HG03159 (cell line): ENCODE data around the gene NKD1.

Source experiments
- ATAC-seq: cut with Tn5 transposase; IDR thresholded peaks from one replicate; pipeline ENCODE4 v1.9.1; 2021; ENCODE audit warnings: mild to moderate bottlenecking, moderate library complexity; ENCODE audit not compliant: unreplicated experiment

Gene NKD1

DNA sequence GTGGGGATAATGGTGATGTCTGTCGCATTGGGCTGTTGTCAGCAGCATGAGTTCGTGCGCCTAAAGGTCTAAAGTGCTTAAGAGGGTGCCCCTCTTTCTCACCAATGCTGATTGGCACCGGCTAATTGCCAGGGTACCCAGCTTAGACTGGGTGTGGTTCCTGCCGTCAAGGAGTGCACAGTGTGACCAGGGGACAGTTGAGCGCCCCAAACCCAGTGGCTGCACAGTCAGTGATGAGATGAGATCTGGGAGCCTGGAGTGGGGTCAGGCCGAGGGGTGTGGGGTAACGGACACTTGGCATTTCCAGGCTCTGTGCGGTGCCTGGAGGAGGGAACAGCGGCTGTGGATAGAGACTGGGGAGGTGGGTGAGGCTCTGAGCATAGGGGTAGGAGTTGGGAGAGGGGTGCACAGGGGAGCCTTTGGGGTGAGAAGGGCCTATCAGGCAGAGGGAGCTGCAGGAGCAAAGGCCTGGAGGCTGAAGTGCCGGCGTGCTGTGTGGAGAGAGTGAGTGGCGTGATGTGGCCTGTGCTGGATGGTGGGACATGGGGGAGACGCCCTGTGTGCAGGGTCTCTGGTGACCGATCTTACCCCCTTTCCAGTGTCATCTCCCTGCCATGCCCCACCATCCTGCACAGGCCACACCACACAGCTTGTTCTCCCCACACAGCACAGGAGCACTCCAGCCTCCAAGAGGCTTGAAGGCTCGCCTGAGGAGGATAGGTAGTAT lies 74.6 kb downstream of the NKD1 start:
- ATAC-seq: no peak

DNA sequence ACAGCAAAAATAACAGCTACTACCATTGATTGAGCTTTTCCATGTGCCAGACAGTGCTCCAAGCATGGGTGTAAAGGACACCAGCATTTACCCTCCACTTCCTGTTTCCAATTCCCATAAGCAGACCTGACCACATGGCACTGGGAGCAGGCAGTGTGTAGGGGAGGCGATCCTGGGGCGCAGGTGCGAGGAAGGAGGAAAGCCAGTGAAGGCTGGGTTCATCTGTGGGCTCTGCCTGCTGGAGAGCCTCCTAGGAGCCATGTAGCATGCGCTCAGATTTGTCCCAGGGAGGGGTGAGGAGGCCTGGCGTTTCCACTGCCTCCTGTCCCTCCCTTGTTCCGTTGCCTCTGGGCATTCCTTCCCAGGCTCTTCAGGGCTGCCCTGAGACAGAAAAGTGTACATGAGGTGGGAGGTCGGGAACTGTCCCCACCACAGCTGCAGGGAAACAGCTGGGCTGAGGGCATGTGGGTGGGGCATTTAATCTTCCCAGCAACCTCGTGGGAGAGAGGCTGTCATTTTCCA lies 76.3 kb downstream of the NKD1 start:
- no peak for ATAC-seq

DNA sequence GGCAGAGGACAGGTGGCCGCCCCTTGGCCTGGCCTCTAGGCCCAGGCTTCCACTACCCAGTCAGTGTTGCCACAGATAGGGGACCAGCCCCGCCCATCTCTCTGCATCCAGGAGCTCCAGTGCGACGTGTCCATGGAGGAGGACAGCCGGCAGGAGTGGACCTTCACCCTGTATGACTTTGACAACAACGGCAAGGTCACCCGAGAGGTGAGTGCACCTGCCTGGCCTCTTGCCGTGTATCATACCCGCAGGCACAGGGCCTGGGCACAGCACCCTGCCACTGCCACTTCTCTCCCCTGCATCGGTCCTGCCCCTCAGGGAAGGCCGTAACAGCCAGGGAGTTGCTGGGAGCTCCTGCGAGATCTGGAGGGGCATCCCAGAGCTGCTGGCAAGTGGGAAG lies 77.2 kb downstream of the NKD1 start:
- no peak for ATAC-seq

DNA sequence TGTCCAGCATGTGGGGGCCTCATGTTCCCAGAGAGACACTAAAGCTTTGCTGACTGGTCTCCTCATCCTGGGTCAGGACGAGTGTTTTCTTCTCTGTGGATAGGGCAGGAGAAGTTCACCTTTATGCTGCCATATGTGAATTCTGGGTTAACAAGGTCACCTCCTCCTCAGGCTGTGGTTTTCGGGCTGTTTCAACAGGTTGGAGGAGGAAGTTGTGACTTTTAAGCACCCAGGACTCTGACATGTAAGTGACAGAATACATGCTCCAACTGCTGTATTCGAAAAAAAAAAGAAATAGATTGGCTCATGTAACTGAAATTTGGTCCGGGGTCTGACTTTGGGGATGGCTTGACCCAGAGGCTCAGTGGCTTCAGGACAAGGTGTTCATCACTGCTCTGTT lies 78.7 kb downstream of the NKD1 start:
- no peak for ATAC-seq

DNA sequence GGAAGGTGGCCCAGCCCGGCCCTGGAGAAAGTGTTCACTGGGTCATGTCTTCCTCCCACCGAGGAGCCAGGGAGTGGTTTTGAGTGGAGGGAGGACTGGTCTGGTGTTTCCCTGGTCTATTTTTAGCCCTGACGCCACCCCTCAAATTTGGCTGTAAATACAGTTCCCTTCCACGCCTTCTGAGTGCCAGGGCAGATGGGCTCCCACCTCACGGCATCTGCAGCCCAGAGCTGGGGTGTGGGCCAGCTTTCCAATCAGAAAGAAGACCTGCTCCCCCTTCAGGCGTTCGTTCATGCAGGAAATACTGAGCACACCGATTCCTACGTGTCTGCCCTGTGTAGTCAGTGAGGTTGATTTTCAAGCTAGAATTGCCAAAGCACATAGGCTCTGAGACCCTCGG lies 79.2 kb downstream of the NKD1 start:
- ATAC-seq: no peak

DNA sequence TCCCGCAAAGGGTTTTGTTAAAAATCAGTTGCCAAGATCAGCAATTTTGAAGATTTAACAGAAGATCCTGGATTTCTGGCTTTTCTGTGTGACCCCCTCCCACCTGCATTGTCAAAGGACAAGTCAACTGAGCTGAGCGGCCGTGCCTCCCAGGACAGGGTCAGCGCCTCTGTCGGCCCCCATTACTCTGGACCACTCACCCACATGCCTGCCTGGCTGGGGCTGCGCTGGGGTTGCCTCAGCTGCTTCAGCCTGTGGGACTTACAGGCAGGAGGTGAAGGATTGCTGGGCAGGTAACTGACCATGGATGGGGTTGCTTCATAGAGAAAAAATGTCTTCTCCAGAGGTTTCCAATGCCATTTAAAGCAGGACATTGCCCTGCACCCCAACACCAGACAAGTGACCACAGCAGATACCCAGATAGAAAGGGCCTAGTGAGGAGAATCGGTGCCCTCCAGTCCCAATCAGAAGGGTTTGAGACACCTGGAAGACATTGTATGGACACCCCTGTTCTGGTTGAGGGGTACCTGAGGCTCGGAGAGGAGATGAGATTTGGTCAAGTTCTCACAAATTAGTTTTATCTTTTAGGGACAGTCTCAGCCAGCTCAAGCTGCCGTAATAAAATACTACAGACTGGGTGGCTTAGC lies 80.1 kb downstream of the NKD1 start:
- no peak for ATAC-seq

DNA sequence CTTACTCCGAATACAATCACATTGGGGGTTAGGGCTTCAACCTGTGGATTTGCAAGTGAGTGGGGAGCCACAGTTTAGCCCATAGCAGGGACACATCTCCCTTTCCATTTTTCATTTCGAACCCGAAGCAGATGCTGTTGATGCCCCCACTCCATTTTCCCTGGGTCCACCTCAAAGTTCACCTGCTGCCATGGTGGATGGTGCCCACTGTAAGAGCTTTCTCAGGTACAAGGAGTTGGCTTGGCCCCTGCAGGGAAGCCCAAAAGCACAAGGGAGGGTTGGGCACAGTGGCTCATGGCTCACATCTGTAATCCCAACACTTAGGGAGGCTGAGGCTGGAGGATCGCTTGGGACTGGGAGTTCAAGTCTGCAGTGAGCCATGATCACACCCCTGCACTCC lies 81.1 kb downstream of the NKD1 start:
- ATAC-seq: no peak

DNA sequence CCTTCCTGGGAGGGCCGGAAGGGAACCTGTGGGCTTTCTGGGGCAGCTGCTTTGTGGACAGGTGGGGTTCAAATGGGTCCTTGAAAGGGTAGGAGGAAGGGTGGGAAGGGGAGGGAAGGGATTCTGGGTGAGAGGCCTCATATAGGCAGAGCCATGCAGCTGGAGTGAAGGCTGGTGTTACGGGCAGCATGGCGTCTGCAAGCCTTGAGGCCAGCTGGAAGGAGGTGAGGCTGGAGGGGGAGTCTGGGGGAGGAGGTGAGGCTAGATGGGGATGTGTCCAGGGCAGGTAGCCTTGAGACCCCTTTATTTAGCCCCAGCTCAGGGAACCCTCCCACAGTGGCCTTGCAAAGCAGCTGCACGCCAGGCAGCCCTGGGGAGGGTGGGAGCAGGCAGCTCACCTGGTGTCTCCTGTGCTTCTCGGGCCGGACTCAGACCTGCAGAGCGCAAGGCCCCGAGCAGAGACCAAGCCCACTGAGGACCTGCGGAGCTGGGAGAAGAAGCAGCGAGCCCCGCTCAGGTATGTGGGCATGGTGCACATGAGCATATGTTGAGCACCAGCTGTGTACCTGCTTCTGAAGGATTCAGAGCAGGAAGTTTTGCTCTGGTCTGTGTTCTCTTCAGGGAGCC lies 82.3 kb downstream of the NKD1 start:
- ATAC-seq: no peak

DNA sequence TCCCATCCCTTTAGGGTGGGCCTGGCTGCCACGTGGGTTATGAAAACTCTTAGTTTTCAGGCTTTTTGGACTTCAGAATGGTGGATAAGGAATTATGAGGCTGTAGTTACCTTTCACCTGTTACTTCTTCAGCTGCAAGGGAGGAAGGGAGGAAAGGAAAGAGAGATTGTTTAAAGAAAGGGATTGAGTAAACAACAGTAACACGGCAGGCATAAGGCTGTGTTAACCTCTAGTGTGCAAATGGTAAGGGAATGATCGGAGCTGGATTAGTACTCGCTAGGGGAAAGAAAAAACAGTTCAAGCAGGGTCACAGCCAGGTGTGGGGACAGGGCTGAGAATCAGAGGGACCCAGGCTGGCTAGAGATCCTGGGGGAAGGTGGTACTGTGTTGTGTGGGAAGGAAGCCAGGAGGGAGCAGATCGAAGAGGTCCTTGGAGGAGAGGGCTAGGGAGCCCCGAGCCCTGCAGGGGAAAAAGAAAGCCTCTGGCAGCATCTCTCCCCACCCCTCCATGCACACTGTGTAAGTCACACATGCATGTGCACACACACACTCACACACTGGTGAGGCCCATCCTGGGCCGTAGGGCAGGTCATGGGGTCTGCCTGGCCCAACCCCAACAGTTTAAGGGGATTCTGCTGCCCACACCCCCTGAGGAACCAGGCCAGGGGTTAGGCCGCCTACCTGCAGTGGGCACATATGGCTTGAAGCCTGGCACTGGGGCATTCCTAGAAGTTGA lies 83.2 kb downstream of the NKD1 start:
- ATAC-seq: no peak

DNA sequence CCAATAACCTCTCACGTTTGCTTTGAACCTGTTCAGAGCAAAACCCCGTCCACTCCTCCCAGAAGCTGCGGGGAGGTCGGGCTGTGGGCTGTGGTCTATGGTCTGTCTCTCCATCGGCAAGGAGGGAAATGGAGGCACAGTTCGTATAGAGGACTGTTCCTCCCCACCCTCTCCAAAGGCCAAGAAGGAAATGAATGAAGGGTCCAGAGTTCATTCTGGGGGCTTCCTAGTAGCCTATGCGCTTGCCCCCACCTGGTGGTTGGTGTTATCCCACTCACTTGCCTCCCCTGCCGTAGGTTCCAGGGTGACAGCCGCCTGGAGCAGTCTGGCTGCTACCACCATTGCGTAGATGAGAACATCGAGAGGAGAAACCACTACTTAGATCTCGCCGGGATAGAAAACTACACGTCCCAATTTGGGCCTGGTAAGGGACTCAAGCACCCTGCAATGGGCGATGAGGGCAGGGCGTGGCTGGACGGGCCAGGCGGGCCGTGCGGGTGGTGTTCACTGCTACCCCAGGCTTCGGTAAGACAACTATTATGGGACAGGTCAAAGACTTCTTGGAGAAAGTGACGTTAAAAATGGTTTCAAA lies 83.9 kb downstream of the NKD1 start:
- no peak for ATAC-seq

DNA sequence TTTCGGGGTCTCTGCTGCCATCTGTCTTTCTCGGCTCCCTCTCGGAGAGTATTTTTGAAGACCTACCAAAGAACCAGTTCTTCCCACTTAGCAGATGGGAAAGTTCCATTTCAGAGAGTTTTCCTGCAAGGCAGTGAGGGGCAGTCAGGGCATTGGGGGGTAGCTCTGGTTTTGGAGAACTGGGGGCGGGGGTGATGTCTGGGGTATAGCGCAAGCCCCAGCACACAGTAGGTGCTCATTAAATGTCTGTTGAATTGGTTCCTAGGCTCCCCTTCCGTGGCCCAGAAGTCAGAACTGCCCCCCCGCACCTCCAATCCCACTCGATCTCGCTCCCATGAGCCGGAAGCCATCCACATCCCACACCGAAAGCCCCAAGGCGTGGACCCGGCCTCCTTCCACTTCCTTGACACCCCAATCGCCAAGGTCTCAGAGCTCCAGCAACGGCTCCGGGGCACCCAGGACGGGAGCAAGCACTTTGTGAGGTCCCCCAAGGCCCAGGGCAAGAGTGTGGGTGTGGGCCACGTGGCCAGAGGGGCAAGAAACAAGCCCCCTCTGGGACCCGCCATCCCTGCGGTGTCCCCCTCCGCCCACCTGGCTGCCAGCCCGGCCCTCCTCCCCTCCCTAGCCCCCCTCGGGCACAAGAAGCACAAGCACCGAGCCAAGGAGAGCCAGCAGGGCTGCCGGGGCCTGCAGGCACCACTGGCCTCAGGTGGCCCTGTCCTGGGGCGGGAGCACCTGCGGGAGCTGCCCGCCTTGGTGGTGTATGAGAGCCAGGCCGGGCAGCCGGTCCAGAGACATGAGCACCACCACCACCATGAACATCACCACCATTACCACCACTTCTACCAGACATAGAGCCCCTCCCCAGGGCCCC lies 85.0 kb downstream of the NKD1 start:
- no peak for ATAC-seq

DNA sequence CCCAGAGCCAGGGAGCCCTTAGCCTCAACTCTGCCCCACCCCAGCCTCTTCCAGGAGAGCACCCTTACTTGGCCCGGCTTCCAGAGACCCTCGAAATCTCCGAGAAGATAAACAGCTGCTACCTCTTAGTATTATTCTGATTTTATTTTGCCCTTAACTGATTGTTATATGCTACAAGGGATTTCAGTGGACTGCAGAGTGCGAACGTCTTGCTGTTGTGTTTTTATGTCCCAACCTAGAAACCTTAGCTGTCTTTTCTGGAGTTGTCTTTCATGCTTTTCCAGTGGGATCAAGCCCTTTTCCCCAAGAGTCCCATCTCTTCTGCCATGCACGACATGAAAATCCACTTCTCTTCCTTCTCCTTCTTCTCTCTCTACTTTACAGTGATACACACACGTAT lies 85.9 kb downstream of the NKD1 start:
- no peak for ATAC-seq

DNA sequence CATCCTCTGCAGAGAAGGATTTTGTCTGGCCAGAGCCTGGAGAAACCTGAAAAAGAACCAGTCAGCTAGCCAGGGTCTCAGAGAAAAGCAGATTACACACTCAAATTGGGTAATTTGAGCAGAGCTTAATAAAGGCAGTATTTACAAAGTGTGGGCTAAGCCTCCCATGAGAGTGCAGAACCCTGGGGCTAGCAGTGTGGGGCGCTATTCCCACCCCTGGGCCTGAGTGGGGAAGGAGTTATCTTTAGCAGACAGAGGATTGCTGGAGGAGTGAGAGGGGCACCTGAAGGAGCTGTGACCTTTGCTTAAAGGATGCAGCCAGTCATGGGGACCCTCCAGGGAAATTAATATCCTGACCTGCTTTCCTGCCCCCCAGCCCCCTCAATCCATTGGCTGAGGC lies 86.8 kb downstream of the NKD1 start:
- ATAC-seq: no peak

DNA sequence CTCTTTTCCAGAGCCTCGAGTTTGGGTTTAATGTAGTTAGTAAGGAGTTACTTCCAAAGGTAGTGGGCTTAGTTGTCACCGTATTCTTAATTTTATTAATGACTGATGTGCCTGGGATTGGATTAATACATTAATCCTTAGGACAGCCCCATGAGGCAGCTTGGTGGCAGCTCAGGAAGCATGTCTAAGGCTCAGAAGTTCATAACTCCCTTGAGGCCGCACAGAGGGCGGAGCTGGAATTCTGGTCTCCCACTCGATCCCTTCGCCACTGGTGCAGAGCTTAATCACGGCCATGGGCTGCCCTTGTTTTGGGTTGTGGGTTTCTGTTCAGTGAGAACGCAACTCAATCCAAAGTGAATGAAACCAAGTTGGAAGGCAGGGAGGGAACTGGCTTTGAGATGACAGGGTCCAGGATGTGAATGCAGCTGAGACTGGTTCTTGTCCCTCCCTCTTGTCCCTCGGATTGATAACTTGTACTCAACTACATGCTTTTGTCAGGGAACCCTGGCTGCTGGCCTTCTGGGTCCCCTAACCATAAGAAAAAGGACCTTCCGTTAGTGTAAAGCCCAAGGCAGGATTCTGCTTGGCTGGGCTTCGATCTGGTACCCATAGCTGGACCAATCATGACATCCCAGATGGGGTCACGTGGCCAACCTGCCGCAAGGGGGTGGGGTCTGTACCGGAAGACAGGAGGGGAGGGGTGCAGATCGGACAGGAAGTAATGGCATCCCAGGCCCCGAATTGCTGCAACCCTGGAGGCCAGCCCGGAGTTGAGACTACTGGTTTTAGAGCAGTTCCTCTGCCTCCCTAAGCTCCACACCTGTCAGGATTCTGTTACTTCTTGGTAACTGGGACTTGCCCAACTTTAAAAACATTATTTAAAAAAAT lies 87.6 kb downstream of the NKD1 start:
- ATAC-seq: no peak

DNA sequence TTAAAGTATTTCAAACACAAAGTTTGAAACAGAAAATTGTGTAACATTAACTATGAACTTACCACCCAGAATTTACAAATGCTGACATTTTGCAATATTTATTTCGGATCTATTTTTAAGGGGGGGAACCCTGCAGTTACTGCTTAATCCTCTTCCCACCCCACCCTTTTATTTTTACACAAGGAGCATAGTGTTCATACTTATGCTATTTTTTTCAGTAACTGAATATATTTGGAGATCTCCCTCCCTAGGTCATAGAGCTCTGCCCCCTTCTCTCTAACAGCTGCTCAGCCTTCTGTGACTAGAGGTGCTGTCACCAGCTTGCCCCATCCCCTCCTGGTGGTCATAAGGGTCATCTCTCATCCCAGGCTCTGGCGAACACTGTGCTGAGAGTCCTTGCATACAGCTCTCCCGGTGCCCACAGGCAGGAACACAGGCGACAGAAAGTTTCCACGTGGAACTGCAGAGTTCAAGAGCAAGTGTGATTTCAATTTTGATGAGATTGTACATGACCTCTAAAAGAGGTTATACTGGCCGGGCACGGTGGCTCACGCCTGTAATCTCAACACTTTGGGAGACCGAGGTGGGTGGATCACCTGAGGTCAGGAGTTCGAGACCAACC lies 88.7 kb downstream of the NKD1 start:
- ATAC-seq: no peak

DNA sequence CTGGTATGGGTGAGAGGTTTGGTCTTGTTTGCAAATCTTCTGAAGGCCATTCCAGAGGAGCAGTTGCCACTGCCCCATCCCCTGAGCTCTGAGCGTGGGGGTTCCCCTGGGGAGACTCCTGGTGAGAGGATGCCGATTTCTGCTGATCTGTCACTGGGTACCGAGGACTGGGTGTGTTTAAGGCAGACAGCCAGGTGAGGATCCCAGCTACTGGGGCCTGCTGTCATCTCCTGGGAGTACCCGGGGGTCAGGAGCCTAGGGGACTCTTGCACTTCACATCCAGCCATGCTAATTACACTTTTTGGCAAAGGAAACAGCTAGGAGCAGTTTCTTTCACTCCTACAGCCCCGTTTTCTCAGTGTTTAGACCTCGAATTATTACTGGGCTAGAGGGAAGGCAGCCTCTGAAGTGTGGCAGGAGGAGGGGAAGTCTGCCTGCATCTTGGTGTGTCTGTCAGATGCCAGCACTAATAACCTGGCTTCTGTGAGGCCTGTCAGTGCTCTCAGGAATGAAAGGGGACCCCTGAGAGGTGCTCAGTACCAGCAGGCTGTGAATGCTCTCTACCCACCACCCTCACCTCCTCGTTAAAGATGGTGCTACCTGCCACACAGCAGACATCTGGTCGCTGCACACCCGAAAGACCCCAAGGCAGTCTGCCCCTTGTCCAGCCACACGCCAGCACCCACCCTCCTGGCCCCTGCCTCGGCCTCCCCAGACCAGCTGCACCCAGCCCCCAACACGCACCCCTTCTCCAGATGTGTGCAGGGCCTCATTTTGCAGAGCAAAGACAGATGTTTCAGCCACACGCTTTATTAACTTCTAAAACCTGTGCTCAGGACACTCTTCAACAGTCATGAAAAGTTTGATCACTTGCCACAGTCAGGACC lies 89.8 kb downstream of the NKD1 start:
- ATAC-seq: no peak

DNA sequence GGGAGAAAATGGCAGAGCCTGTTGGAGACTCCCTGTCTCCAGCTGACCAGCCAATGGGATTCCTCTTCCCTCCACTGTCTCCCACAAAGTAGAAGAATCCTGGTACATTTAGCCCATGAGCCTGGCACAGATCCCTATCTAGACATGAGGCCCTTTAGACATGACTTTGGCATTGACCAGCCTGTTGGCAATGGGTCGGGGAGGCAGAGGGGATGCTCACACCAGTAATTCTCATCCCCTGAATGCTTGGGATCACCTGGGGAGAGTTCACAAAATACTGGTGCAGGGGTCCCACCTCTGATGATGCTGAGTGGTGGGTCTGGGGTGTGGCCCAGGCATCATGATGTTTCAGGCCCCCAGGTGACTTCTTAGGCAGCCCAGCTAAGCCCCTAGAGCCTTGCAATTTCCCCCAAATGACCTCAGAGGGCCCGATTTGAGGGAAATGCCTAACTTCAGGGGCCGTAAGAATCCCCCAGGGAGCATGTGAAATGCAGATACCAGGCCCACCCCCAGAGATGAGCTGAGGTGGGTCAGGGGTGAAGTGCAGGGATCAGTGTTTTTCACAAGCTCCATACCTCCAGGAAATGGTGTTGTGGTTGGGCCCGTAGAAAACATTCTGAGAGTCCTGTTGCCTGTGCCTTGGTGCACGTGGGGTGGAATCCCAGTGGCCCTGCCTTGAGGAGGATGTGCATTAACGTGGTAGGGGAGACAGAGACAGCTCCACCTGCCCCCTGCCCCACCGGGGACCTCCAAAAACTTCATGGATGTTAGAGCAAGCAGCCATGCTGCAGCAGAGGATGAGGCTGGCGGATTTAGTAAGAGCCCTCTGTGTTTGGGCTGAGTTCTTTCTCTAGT lies 90.8 kb downstream of the NKD1 start:
- ATAC-seq: no peak
